GM12873 (cell line): ENCODE data around the gene MAGI1.

Experiments
- CTCF ChIP-seq: IDR thresholded peaks from 2 replicates; pipeline ENCODE4 v1.5.1; 2012; ENCODE audit warnings: low read depth, mild to moderate bottlenecking, moderate library complexity, low read length, control low read depth; ENCODE audit not compliant: insufficient read depth; ENCODE audit errors: missing control alignments

MAGI1 gene

GRCh38 chr3:66050821-66051220, 12.1 kb upstream of the MAGI1 start:
- TF ChIP-seq CTCF: no peak

GRCh38 chr3:66048051-66048395, 9.3 kb upstream of the MAGI1 start:
- no peak for TF ChIP-seq CTCF

GRCh38 chr3:66047311-66048050, 8.8 kb upstream of the MAGI1 start:
- TF ChIP-seq CTCF: no peak

DNA sequence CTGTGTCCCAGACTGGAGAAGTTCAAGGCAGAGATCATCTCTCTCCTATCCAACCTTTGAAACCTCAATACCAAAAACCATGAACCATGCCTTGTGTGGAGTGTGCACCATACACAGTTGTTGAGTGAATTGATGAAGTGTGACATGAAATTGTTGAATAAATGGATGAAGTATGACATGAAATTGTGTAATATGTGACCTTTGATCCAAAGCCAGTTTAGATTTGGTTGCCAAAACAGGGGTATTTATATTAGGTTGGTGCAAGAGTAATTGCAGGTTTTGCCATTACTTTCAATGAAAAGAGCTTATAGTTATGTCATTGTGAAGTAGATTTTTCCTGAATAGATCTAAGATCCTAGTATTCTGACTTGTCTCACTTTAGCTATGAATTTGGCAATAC, 3.1 kb upstream of the MAGI1 start:
- no peak for TF ChIP-seq CTCF

DNA sequence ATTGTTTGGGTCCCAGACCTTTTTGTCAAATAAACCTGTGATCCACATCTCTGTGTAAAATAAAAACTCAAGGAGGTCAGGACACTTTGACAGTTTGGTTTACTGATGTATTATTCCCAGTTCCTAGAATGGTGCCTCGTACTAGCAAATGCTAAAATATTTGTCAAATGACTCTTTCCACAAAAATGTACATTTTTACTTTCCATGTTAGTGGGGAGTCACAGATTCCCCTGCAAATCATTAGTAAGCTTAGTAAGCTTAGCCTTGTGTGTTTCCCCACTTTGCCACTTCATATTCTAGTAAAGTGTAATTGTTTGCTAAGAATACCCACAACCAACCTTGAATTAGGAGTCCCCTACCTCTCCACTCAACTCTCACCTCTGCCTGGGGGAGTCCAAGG, 2.4 kb upstream of the MAGI1 start:
- TF ChIP-seq CTCF: no peak

- TF ChIP-seq CTCF: no peak
Observed at GRCh38 chr3:66039590-66039887, 821 bp upstream of the MAGI1 start.

GRCh38 chr3:66038384-66038725, 363 bp downstream of the MAGI1 start:
- no peak for TF ChIP-seq CTCF
